K562 (cell line): ENCODE measurements around the gene THADA. TPM values are rescaled to one million over a fixed set of nuclear protein-coding genes. Genes with fewer than 3 reads are reported as not detected.

Source experiments
- ATAC-seq: fragments of 200-7000 bp; cut with Tn5 transposase; 3 replicates; pipeline ENCODE4 v1.9.1; 2020; ENCODE audit warnings: moderate library complexity
- BruUV-seq: library from RNA; stranded (reverse); fragments of 400-500 nt; replicated peaks from 2 replicates; lab custom pipeline; 2021; lab: Mats Ljungman, UMichigan
- CTCF ChIA-PET: fragments of 300-600 bp; formaldehyde crosslinking; extraction: SDS; loops from one replicate; lab custom pipeline; 2021; ENCODE audit warnings: low intra/inter-chr PET ratio; lab: Yijun Ruan, JAX
- POLR2A ChIA-PET: fragments of 300-600, 350-650 bp; sonication (Branson Sonifier 250); formaldehyde crosslinking; extraction: SDS; loops from one replicate; lab custom pipeline; 2021; ENCODE audit warnings: antibody characterized with exemption, inconsistent platforms; lab: Yijun Ruan, JAX
- DNase-seq, 4 experiments: peaks; one replicate each; pipeline versions ENCODE4 v3.0.0 to v3.0.0-alpha.2; 2011 to 2018; ENCODE audit warnings: low spot score in 3 of 4, mixed read lengths in 3 of 4; ENCODE audit errors: extremely low read depth in 1 of 4
- FAIRE-seq: peaks from 2 replicates; lab custom pipeline; 2011; peaks lifted over from hg19 to GRCh38; lab: Jason Lieb, UNC
- H2AFZ ChIP-seq: 2 replicates; pipeline ENCODE4 v1.6.0; 2011; ENCODE audit warnings: low read depth, low read length, control low read depth, inconsistent platforms
- H3K27ac ChIP-seq: fragments of 200-600 bp; 3 replicates; pipeline ENCODE4 v1.8.0; 2011; ENCODE audit warnings: low read depth, mild to moderate bottlenecking, control low read depth, inconsistent platforms, low read length, moderate library complexity, mixed read lengths; ENCODE audit errors: extremely low read depth
- H3K27me3 ChIP-seq, 2 experiments: fragments of 300-600 bp in 1 of 2; 2 replicates in 1 of 2; 3 replicates in 1 of 2; pipeline versions ENCODE4 v1.6.0 to v1.8.0; 2011; ENCODE audit warnings: inconsistent platforms in 2 of 2, low read length in 2 of 2, mild to moderate bottlenecking in 1 of 2, mixed read lengths in 1 of 2, moderate library complexity in 1 of 2; ENCODE audit not compliant: control insufficient read depth in 2 of 2, insufficient read depth in 2 of 2
- H3K36me3 ChIP-seq: fragments of 300-600 bp; 3 replicates; pipeline ENCODE4 v1.8.0; 2011; ENCODE audit warnings: mild to moderate bottlenecking, low read length, inconsistent platforms; ENCODE audit not compliant: control insufficient read depth, insufficient read depth
- H3K4me1 ChIP-seq, 2 experiments: fragments of 200-600 bp in 1 of 2; replicated peaks in 1 of 2; 2 replicates in 1 of 2; 3 replicates in 1 of 2; pipeline versions ENCODE4 v1.5.1 to v1.8.0; 2011; ENCODE audit warnings: inconsistent platforms in 2 of 2, low read length in 2 of 2, mild to moderate bottlenecking in 1 of 2, mixed read lengths in 1 of 2, moderate library complexity in 1 of 2; ENCODE audit not compliant: control insufficient read depth in 2 of 2, insufficient read depth in 2 of 2
- H3K4me2 ChIP-seq: 2 replicates; pipeline ENCODE4 v1.6.1; 2011; ENCODE audit warnings: low read length, control low read depth, inconsistent platforms, mixed read lengths; ENCODE audit not compliant: insufficient read depth
- H3K4me3 ChIP-seq: fragments of 200-600 bp; sonication (generic), shearing (Covaris generic); 2 replicates; pipeline ENCODE4 v1.5.1; 2016; ENCODE audit warnings: control low read depth, inconsistent platforms
- H3K79me2 ChIP-seq: fragments of 200-600 bp; 3 replicates; pipeline ENCODE4 v1.8.0; 2011; ENCODE audit warnings: low read length, inconsistent platforms; ENCODE audit not compliant: control insufficient read depth, insufficient read depth
- H3K9ac ChIP-seq, 2 experiments: 2 replicates each; pipeline versions ENCODE4 v1.6.0 to v1.6.1; 2011; ENCODE audit warnings: low read depth in 2 of 2, low read length in 2 of 2, control low read depth in 1 of 2, inconsistent platforms in 1 of 2, mild to moderate bottlenecking in 1 of 2, mixed read lengths in 1 of 2; ENCODE audit not compliant: insufficient read depth in 1 of 2
- H3K9me1 ChIP-seq: one replicate; pipeline ENCODE4 v1.6.0; 2011; ENCODE audit warnings: inconsistent platforms, mild to moderate bottlenecking, low read length, moderate library complexity; ENCODE audit not compliant: control insufficient read depth, insufficient read depth
- H3K9me3 ChIP-seq: replicated peaks from 2 replicates; pipeline ENCODE4 v1.5.1; 2011; ENCODE audit warnings: low read depth, low read length, inconsistent platforms; ENCODE audit not compliant: control insufficient read depth, insufficient read depth
- H4K20me1 ChIP-seq: replicated peaks from 2 replicates; pipeline ENCODE4 v1.6.1; 2011; ENCODE audit warnings: low read length, inconsistent platforms, mixed read lengths; ENCODE audit not compliant: control insufficient read depth, insufficient read depth
- FOSL1 ChIP-seq: fragments of 200-800 bp; sonication (Bioruptor generic); conservative IDR thresholded peaks from 2 replicates; pipeline ENCODE4 v1.6.1; 2016; ENCODE audit warnings: missing genetic modification characterization, missing compliant biosample characterization
- MXI1 ChIP-seq: IDR thresholded peaks from 2 replicates; pipeline ENCODE4 v1.6.1; 2011; ENCODE audit warnings: low read depth, mild to moderate bottlenecking, improper control_type of control experiment, low read length
- TCF3 ChIP-seq: sonication (generic); formaldehyde crosslinking; IDR thresholded peaks from 2 replicates; pipeline ENCODE4 v1.4.0; 2020; ENCODE audit warnings: mild to moderate bottlenecking, missing genetic modification reagents
- WGBS: fragments of 100-300 bp; shearing (Covaris generic); methylation state at CpG from one replicate; pipeline ENCODE4 v1.1.6; 2016; ENCODE audit warnings: low coverage, mixed read lengths; ENCODE audit not compliant: insufficient coverage; ENCODE audit errors: missing lambda C conversion rate; 5-methylcytosine and 5-hydroxymethylcytosine counted together
- in situ Hi-C: fragments of 300-500 bp; cut with MboI; formaldehyde crosslinking; loops from 4 replicates; pipeline ENCODE4 v1.15.0; 2018; ENCODE audit warnings: inconsistent platforms, mixed read lengths
- intact Hi-C: fragments of 100-400 bp; cut with micrococcal nuclease; formaldehyde crosslinking; loops from 2 replicates; pipeline ENCODE4 v1.14.2; 2022
- polyA plus RNA-seq, 8 experiments: library from polyadenylated mRNA; depleted of rRNA in 4 of 8; stranded (reverse) in 5 of 8; unstranded in 3 of 8; fragments of >200 nt; fragmentation: Nextera tagmentation in 2 of 8; fragmentation: Illumina TruSeq in 1 of 8; extraction: Ambion mirVana in 2 of 8; extraction: Trizol in 1 of 8; gene quantifications; 2 replicates each; pipeline versions ENCODE4 v1.2.1 to v1.2.3, GENCODE V29; 2011 to 2014; ENCODE audit warnings: inconsistent platforms in 1 of 8, missing spikeins in 1 of 8
- total RNA-seq, 7 experiments: library from RNA; depleted of rRNA in 6 of 7; stranded (reverse); fragments of >200 nt in 6 of 7; fragmentation: Illumina TruSeq in 2 of 7; extraction: Trizol in 2 of 7; gene quantifications; 2 replicates each; pipeline versions ENCODE4 v1.2.1 to v1.2.3, GENCODE V29; 2011 to 2021; ENCODE audit warnings: low replicate concordance in 1 of 7
- TF ChIP-seq, protein P1 (sequence below), 2 experiments: fragments of 200-800 bp in 1 of 2; sonication (Bioruptor generic) in 1 of 2; sonication (generic) in 1 of 2; formaldehyde crosslinking in 1 of 2; IDR thresholded peaks in 1 of 2; conservative IDR thresholded peaks in 1 of 2; 2 replicates each; pipeline versions ENCODE4 v1.5.0 to v1.6.1; 2016 to 2020; ENCODE audit warnings: missing compliant biosample characterization in 1 of 2, missing genetic modification characterization in 1 of 2, missing genetic modification reagents in 1 of 2
- TF ChIP-seq, protein P2 (sequence below): fragments of 250-450 bp; sonication (Bioruptor Pico); IDR thresholded peaks from 2 replicates; pipeline ENCODE4 v1.4.0; 2020; ENCODE audit warnings: mild to moderate bottlenecking, moderate library complexity, borderline replicate concordance

The THADA gene
- total and polyA plus RNA-seq, 9 of the 15 experiments (the other 6 are each of a cell fraction or from before 2014, with no cell fraction given) = 17.8 to 34.7 (median 31.9) TPM

DNA sequence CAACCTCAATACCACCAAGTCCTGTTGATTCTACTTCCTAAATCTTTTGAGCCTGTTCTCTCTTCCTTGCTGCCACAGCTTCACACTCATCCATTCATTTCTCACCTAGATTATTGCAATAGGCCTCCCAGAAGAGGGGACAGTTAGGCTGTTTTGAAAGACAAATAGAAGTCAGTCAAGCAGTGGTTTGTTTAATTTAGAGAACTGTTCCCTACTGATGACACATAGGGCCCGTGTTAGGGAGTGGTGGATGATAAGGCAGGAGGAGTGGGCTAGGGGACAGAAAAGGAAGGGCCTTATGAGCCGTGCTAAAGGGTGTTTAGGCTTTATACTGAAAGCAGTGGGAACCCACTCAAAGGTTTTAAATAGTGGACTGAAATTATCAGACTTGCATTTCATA is 309.9 kb downstream of the THADA start:
- Histone ChIP-seq H3K9ac (no peak overlapping the region), H3K27ac (no peak overlapping the region), H4K20me1 (no peaks in the 10 kb centered on the region), H3K79me2 (no peaks in the 10 kb centered on the region)
- WGBS = 64% methylated on average over 2 of the region's 2 CpGs
- CTCF ChIA-PET = no interaction called here
- ATAC-seq = no peak
- TF ChIP-seq, protein P1, sequence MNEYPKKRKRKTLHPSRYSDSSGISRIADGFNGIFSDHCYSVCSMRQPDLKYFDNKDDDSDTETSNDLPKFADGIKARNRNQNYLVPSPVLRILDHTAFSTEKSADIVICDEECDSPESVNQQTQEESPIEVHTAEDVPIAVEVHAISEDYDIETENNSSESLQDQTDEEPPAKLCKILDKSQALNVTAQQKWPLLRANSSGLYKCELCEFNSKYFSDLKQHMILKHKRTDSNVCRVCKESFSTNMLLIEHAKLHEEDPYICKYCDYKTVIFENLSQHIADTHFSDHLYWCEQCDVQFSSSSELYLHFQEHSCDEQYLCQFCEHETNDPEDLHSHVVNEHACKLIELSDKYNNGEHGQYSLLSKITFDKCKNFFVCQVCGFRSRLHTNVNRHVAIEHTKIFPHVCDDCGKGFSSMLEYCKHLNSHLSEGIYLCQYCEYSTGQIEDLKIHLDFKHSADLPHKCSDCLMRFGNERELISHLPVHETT (CRISPR knock-in tag; conservative IDR thresholded peaks at IDR 0.05 in 1 of 2, IDR thresholded peaks at IDR 0.05 in 1 of 2) = no peak
- TF ChIP-seq FOSL1 (tag) (peak; percentile 34; the same call in 1 of the 2 replicates), TCF3 (CRISPR knock-in tag) (peak; percentile 29; the same call in 1 of the 2 replicates), MXI1 (no peak)
- TF ChIP-seq, protein P2, sequence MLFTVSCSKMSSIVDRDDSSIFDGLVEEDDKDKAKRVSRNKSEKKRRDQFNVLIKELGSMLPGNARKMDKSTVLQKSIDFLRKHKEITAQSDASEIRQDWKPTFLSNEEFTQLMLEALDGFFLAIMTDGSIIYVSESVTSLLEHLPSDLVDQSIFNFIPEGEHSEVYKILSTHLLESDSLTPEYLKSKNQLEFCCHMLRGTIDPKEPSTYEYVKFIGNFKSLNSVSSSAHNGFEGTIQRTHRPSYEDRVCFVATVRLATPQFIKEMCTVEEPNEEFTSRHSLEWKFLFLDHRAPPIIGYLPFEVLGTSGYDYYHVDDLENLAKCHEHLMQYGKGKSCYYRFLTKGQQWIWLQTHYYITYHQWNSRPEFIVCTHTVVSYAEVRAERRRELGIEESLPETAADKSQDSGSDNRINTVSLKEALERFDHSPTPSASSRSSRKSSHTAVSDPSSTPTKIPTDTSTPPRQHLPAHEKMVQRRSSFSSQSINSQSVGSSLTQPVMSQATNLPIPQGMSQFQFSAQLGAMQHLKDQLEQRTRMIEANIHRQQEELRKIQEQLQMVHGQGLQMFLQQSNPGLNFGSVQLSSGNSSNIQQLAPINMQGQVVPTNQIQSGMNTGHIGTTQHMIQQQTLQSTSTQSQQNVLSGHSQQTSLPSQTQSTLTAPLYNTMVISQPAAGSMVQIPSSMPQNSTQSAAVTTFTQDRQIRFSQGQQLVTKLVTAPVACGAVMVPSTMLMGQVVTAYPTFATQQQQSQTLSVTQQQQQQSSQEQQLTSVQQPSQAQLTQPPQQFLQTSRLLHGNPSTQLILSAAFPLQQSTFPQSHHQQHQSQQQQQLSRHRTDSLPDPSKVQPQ (CRISPR knock-in tag) = no peak
- TF ChIP-seq, all 486 proteins: peak for 2
- no peak for DNase-seq
- Histone ChIP-seq H2AFZ (no peak overlapping the region), H3K27me3 (no peaks in the 10 kb centered on the region), H3K4me2 (no peak overlapping the region), H3K9me1 (no peaks in the 10 kb centered on the region), H3K9me3 (peaks cover 8% of the 10 kb centered on the region), H3K36me3 (peaks cover 50% of the 10 kb centered on the region), H3K4me3 (no peak overlapping the region), H3K4me1 (peaks cover 0 to 11% of the 10 kb centered on the region in 2 experiments; a peak in 2 of 5 replicates)
- no peak for FAIRE-seq
- in situ Hi-C loops = no loop called here
- intact Hi-C loops = no loop called here
- BruUV-seq = no TSS peak
- POLR2A ChIA-PET = no interaction called here
